Neural progenitor cell (in vitro differentiated cells): ENCODE measurements around the gene MRPL57.

Experiments used
- CTCF ChIP-seq: fragments of 200-600 bp; sonication (generic); IDR thresholded peaks from 2 replicates; pipeline ENCODE4 v1.5.1; 2017; ENCODE audit warnings: antibody characterized with exemption, mild to moderate bottlenecking
- EZH2 ChIP-seq: fragments of 200-600 bp; sonication (generic); IDR thresholded peaks from 2 replicates; pipeline ENCODE4 v1.6.1; 2017; ENCODE audit warnings: antibody characterized with exemption, mild to moderate bottlenecking, moderate library complexity

GRCh38 chr13:21227917-21228316 lies 51.5 kb downstream of the MRPL57 start:
- no peak for TF ChIP-seq CTCF
- TF ChIP-seq EZH2 = no peak
